B cell (primary cell): ENCODE measurements around the gene NR6A1. TPM values are rescaled to one million over a fixed set of nuclear protein-coding genes. Genes with fewer than 3 reads are reported as not detected.

ENCODE experiments used
- ATAC-seq: fragments of 200-7000 bp; cut with Tn5 transposase; one replicate; pipeline ENCODE4 v1.10.0; 2021; ENCODE audit warnings: low read depth, mild to moderate bottlenecking, moderate number of reproducible peaks, moderate library complexity
- CTCF ChIA-PET: fragments of 350-600 bp; sonication (Branson Sonifier 250); formaldehyde crosslinking; loops from one replicate; lab custom pipeline; 2021; ENCODE audit warnings: antibody characterized with exemption, inconsistent platforms; lab: Charles Lee
- POLR2A ChIA-PET: fragments of 350-600 bp; sonication (Branson Sonifier 250); formaldehyde crosslinking; loops from one replicate; lab custom pipeline; 2021; ENCODE audit warnings: antibody characterized with exemption; lab: Charles Lee
- DNase-seq: peaks from one replicate; pipeline ENCODE4 v3.0.0; 2013
- H2AFZ ChIP-seq: 2 replicates; pipeline ENCODE4 v1.6.1; 2012; ENCODE audit warnings: mild to moderate bottlenecking, low read depth, low read length; ENCODE audit not compliant: insufficient read depth, poor library complexity, severe bottlenecking
- H3K27ac ChIP-seq, 2 donors: 1 replicate in 1 of 2; 2 replicates in 1 of 2; pipeline ENCODE4 v1.5.1; 2012 to 2013; ENCODE audit warnings: low read length in 2 of 2, mild to moderate bottlenecking in 2 of 2, moderate library complexity in 1 of 2
- H3K27me3 ChIP-seq, 4 experiments: fragments of 200-600 bp in 1 of 4; sonication (generic) in 1 of 4; replicated peaks in 1 of 4; 1 replicate in 2 of 4; 2 replicates in 2 of 4; pipeline versions ENCODE4 v1.6.1 to v1.7.0; 2013 to 2016; ENCODE audit warnings: low read length in 3 of 4, mild to moderate bottlenecking in 2 of 4, mixed read lengths in 1 of 4, moderate library complexity in 1 of 4; ENCODE audit not compliant: insufficient read depth in 4 of 4, control insufficient read depth in 3 of 4; ENCODE audit errors: control extremely low read depth in 1 of 4
- H3K36me3 ChIP-seq, 2 experiments: replicated peaks in 1 of 2; 1 replicate in 1 of 2; 2 replicates in 1 of 2; pipeline versions ENCODE4 v1.6.1 to v1.7.1; 2013; ENCODE audit warnings: low read length in 1 of 2; ENCODE audit not compliant: insufficient read depth in 2 of 2, control insufficient read depth in 1 of 2; ENCODE audit errors: control extremely low read depth in 1 of 2, extremely low read depth in 1 of 2
- H3K4me1 ChIP-seq, 2 donors: fragments of 200-600 bp in 1 of 2; sonication (generic) in 1 of 2; 1 replicate in 1 of 2; 2 replicates in 1 of 2; pipeline versions ENCODE4 v1.5.1 to v1.6.1; 2013 to 2017; ENCODE audit warnings: low read length in 2 of 2; ENCODE audit not compliant: control insufficient read depth in 2 of 2, insufficient read depth in 2 of 2
- H3K4me2 ChIP-seq: replicated peaks from 2 replicates; pipeline ENCODE3; 2012; ENCODE audit warnings: mild to moderate bottlenecking, low read depth, low read length; ENCODE audit not compliant: poor library complexity, severe bottlenecking
- H3K4me3 ChIP-seq, 5 experiments: fragments of 200-600 bp in 1 of 5; sonication (generic) in 1 of 5; 1 replicate in 3 of 5; 2 replicates in 2 of 5; pipeline versions ENCODE4 v1.5.1 to v1.7.0; 2011 to 2016; ENCODE audit warnings: low read length in 4 of 5, mild to moderate bottlenecking in 4 of 5, low read depth in 2 of 5, control low read depth in 1 of 5, moderate library complexity in 1 of 5; ENCODE audit not compliant: insufficient read depth in 1 of 5; ENCODE audit errors: control extremely low read depth in 1 of 5, extremely low read depth in 1 of 5
- H3K79me2 ChIP-seq: fragments of 200-600 bp; sonication (generic); one replicate; pipeline ENCODE4 v1.6.0; 2016; ENCODE audit warnings: low read length; ENCODE audit not compliant: control insufficient read depth, insufficient read depth
- H3K9ac ChIP-seq: fragments of 200-600 bp; sonication (generic); 2 replicates; pipeline ENCODE4 v1.6.1; 2017; ENCODE audit warnings: mild to moderate bottlenecking, low read length, moderate library complexity
- H3K9me3 ChIP-seq, 3 donors: one replicate each; pipeline versions ENCODE4 v1.6.1 to v1.7.1; 2013; ENCODE audit warnings: low read length in 2 of 3; ENCODE audit not compliant: control insufficient read depth in 2 of 3, insufficient read depth in 1 of 3; ENCODE audit errors: control extremely low read depth in 1 of 3
- H4K20me1 ChIP-seq: 2 replicates; pipeline ENCODE4 v1.6.0; 2012; ENCODE audit warnings: mild to moderate bottlenecking, low read length; ENCODE audit not compliant: insufficient read depth, control insufficient read depth, poor library complexity, severe bottlenecking
- H3K27ac Mint-ChIP-seq: one replicate; pipeline ENCODE4 v1.8.0; 2021; ENCODE audit warnings: mixed read lengths
- H3K27me3 Mint-ChIP-seq: one replicate; pipeline ENCODE4 v1.8.0; 2021; ENCODE audit warnings: mixed read lengths
- H3K4me1 Mint-ChIP-seq: one replicate; pipeline ENCODE4 v1.8.0; 2021; ENCODE audit warnings: mixed read lengths
- H3K4me3 Mint-ChIP-seq: one replicate; pipeline ENCODE4 v1.8.0; 2021; ENCODE audit warnings: mixed read lengths
- H3K9me3 Mint-ChIP-seq: one replicate; pipeline ENCODE4 v1.8.0; 2022; ENCODE audit warnings: mixed read lengths; ENCODE audit not compliant: insufficient read depth
- CTCF ChIP-seq: fragments of 200-600 bp; IDR thresholded peaks from one replicate; pipeline ENCODE4 v1.8.0; 2022; ENCODE audit warnings: antibody characterized with exemption, mild to moderate bottlenecking
- EZH2 ChIP-seq: IDR thresholded peaks from 2 replicates; pipeline ENCODE4 v1.6.1; 2012; ENCODE audit warnings: borderline replicate concordance, low read depth, mild to moderate bottlenecking, moderate library complexity, low read length; ENCODE audit not compliant: insufficient read depth, poor library complexity, severe bottlenecking
- WGBS: methylation state at CpG from one replicate; pipeline ENCODE4 v1.1.5; 2013; ENCODE audit warnings: missing lambda C conversion rate; ENCODE audit not compliant: insufficient coverage; 5-methylcytosine and 5-hydroxymethylcytosine counted together
- intact Hi-C: fragments of 100-400 bp; cut with micrococcal nuclease; formaldehyde crosslinking; loops from one replicate; pipeline ENCODE4 v1.10.0; 2022
- polyA plus RNA-seq: library from polyadenylated mRNA; depleted of rRNA; stranded (reverse); fragments of >200 nt; gene quantifications from 2 replicates; pipeline ENCODE4 v1.2.3, GENCODE V29; 2012
- total RNA-seq, 2 donors: library from RNA; stranded (reverse); fragments of 120-200 nt in 1 of 2; gene quantifications; 1 replicate in 1 of 2; 2 replicates in 1 of 2; pipeline versions ENCODE4 v1.2.3 to v1.2.4, GENCODE V29; 2013 to 2022

The NR6A1 gene
- total and polyA plus RNA-seq, 2 donors (not counting 1 experiment from before 2014, with no cell fraction given): 0.09 to 0.67 TPM

DNA sequence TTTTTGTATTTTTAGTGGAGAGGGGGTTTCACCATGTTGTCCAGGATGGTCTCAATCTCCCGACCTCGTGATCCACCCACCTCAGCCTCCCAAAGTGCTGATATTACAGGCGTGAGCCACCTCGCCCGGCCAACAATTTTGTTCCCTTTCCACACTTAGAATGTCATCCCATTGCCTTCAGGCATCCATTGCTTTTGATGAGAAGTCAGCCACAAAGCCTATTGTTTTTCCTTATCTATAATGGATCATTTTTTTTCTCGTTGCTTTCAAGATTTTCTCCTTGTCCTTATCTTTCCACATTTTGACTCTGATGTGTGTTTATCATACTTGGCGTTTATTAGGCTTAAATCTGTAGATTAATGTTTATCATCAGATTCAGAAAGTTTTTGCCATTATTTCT, 64.4 kb downstream of the NR6A1 start:
- H3K9me3 Mint-ChIP-seq: no peaks in the 10 kb centered on the region
- Histone ChIP-seq H3K4me3 (no peak overlapping the region), H2AFZ (no peak overlapping the region), H4K20me1 (no peaks in the 10 kb centered on the region), H3K79me2 (no peaks in the 10 kb centered on the region), H3K9ac (no peak overlapping the region), H3K27ac (no peak overlapping the region), H3K9me3 (no peaks in the 10 kb centered on the region), H3K4me1 (peaks cover 0 to under 1% of the 10 kb centered on the region in 2 donors), H3K4me2 (no peak overlapping the region), H3K27me3 (no peaks in the 10 kb centered on the region), H3K36me3 (no peaks in the 10 kb centered on the region)
- CTCF ChIA-PET: no interaction called here
- no peaks in the 10 kb centered on the region for H3K27me3 Mint-ChIP-seq
- no peak overlapping the region for H3K4me3 Mint-ChIP-seq
- no peaks in the 10 kb centered on the region for H3K4me1 Mint-ChIP-seq
- POLR2A ChIA-PET: no interaction called here
- TF ChIP-seq CTCF: no peak
- TF ChIP-seq EZH2: no peak
- no peak overlapping the region for H3K27ac Mint-ChIP-seq
- ATAC-seq (no peak), DNase-seq (no peak)
- WGBS: no CpG with 5 or more reads among the region's 7 CpGs
- intact Hi-C loops: no loop called here

- POLR2A ChIA-PET: no interaction called here
- H3K4me1 ChIP-seq: no peaks in the 10 kb centered on the region
- no peaks in the 10 kb centered on the region for H3K9me3 Mint-ChIP-seq
- H3K9me3 ChIP-seq: no peaks in the 10 kb centered on the region
- no peaks in the 10 kb centered on the region for H3K27me3 ChIP-seq
- no peaks in the 10 kb centered on the region for H3K36me3 ChIP-seq
- no peak overlapping the region for H3K27ac ChIP-seq
- no peak overlapping the region for H3K9ac ChIP-seq
- no peaks in the 10 kb centered on the region for H4K20me1 ChIP-seq
- H3K4me1 Mint-ChIP-seq: no peaks in the 10 kb centered on the region
- H3K79me2 ChIP-seq: no peaks in the 10 kb centered on the region
- DNase-seq: no peak
- H3K27me3 Mint-ChIP-seq: no peaks in the 10 kb centered on the region
- TF ChIP-seq CTCF: no peak
- TF ChIP-seq EZH2: no peak
- H2AFZ ChIP-seq: no peak overlapping the region
- ATAC-seq: no peak
- no peak overlapping the region for H3K27ac Mint-ChIP-seq
- no CpG with 5 or more reads among the region's 5 CpGs for WGBS
- no peak overlapping the region for H3K4me3 ChIP-seq
- no peak overlapping the region for H3K4me3 Mint-ChIP-seq
- intact Hi-C loops: no loop called here
- CTCF ChIA-PET: interaction anchor here (3.4 kb wide), 1 partner anchor 12 kb away, joined by 12 read pairs; no protein-coding TSS in a partner anchor
- no peak overlapping the region for H3K4me2 ChIP-seq
These were observed 71.5 kb downstream of the NR6A1 start for GRCh38 chr9:124699575-124699974.
